SK-N-SH treated with all-trans-retinoic acid at 6 μM for 48 hours (cell line): ENCODE measurements around the gene CENPP.

ENCODE experiments used
- CREB5 ChIP-seq: fragments of 250-450 bp; sonication (Bioruptor Pico); IDR thresholded peaks from 2 replicates; pipeline ENCODE4 v1.5.1; 2020; ENCODE audit warnings: low read depth, mild to moderate bottlenecking, moderate library complexity
- CSDC2 ChIP-seq: fragments of 250-450 bp; sonication (Bioruptor Pico); IDR thresholded peaks from 2 replicates; pipeline ENCODE4 v1.5.0; 2020; ENCODE audit warnings: mild to moderate bottlenecking, moderate library complexity
- ISL1 ChIP-seq: fragments of 250-450 bp; sonication (Bioruptor Pico); IDR thresholded peaks from 2 replicates; pipeline ENCODE4 v2.1.2; 2022; ENCODE audit warnings: mild to moderate bottlenecking, moderate library complexity
- PPARA ChIP-seq: fragments of 250-450 bp; sonication (Bioruptor Pico); IDR thresholded peaks from 2 replicates; pipeline ENCODE4 v1.5.0; 2020; ENCODE audit warnings: mild to moderate bottlenecking, borderline replicate concordance

- no peak for TF ChIP-seq CSDC2 (CRISPR knock-in tag)
- TF ChIP-seq PPARA (CRISPR knock-in tag), result no peak
- TF ChIP-seq CREB5 (CRISPR knock-in tag), result no peak
- TF ChIP-seq ISL1 (CRISPR knock-in tag), result no peak
These were observed 186.9 kb downstream of the CENPP start for GRCh38 chr9:92512622-92513021.
